Neural crest cell (in vitro differentiated cells): ENCODE data around the gene ARHGAP9. TPM values are rescaled to one million over a fixed set of nuclear protein-coding genes. Genes with fewer than 3 reads are reported as not detected.
"Not testable (repeated sequence)": the region's sequence is repeated elsewhere in the genome, so short reads cannot be mapped to it uniquely, and the experiment has no call there.

Experiments
- DNase-seq: peaks from one replicate; pipeline ENCODE4 v3.0.0; 2021; ENCODE audit warnings: low read depth, mixed read lengths, low spot score
- H3K27ac Mint-ChIP-seq: one replicate; pipeline ENCODE4 v1.8.0; 2021; ENCODE audit warnings: mild to moderate bottlenecking, mixed read lengths; ENCODE audit not compliant: unreplicated experiment
- H3K27me3 Mint-ChIP-seq: 2 replicates; pipeline ENCODE4 v1.8.0; 2021; ENCODE audit warnings: low read depth, mild to moderate bottlenecking, mixed read lengths
- H3K36me3 Mint-ChIP-seq: 2 replicates; pipeline ENCODE4 v1.8.0; 2021; ENCODE audit warnings: low read depth, mild to moderate bottlenecking, mixed read lengths
- H3K4me1 Mint-ChIP-seq: 2 replicates; pipeline ENCODE4 v1.8.0; 2021; ENCODE audit warnings: mixed read lengths
- H3K4me3 Mint-ChIP-seq: one replicate; pipeline ENCODE4 v1.8.0; 2021; ENCODE audit warnings: mild to moderate bottlenecking, mixed read lengths
- H3K9me3 Mint-ChIP-seq: 2 replicates; pipeline ENCODE4 v1.8.0; 2021; ENCODE audit warnings: mixed read lengths
- total RNA-seq: library from RNA; stranded (reverse); gene quantifications from 2 replicates; pipeline ENCODE4 v1.2.1, GENCODE V29; 2021
- TF ChIP-seq, protein P1 (sequence below): fragments of 200-600 bp; sonication (generic); conservative IDR thresholded peaks from 2 replicates; pipeline ENCODE4 v1.5.0; 2021; ENCODE audit warnings: antibody characterized with exemption, mild to moderate bottlenecking

Gene ARHGAP9
- total RNA-seq, 1 donor from 2014 or later = 0.56 TPM

DNA sequence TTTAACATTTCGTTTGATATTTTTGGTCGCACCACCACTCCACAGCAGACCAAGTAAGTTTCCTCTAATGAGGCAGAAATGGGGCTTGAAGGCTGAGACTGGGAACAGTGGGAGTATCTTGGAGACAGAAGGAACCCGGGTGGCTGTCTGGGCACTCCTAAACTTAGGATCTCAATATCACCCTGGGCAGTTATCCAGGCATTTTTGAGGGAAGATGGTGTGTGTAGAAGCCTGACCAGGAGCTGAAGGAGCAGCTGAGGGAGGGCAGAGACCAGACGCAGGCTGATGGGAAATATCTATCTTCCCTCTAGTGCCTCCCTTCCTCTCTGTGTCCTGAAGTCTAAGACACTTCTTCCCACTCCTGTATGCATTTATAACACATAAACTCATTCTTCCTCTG lies 18.9 kb upstream of the ARHGAP9 start:
- Mint-ChIP-seq H3K36me3 (peaks cover 30% of the 10 kb centered on the region), H3K27ac (no peak overlapping the region), H3K4me1 (no peaks in the 10 kb centered on the region), H3K9me3 (no peaks in the 10 kb centered on the region), H3K4me3 (no peak overlapping the region), H3K27me3 (no peaks in the 10 kb centered on the region)
- no peak for DNase-seq
- TF ChIP-seq, protein P1, sequence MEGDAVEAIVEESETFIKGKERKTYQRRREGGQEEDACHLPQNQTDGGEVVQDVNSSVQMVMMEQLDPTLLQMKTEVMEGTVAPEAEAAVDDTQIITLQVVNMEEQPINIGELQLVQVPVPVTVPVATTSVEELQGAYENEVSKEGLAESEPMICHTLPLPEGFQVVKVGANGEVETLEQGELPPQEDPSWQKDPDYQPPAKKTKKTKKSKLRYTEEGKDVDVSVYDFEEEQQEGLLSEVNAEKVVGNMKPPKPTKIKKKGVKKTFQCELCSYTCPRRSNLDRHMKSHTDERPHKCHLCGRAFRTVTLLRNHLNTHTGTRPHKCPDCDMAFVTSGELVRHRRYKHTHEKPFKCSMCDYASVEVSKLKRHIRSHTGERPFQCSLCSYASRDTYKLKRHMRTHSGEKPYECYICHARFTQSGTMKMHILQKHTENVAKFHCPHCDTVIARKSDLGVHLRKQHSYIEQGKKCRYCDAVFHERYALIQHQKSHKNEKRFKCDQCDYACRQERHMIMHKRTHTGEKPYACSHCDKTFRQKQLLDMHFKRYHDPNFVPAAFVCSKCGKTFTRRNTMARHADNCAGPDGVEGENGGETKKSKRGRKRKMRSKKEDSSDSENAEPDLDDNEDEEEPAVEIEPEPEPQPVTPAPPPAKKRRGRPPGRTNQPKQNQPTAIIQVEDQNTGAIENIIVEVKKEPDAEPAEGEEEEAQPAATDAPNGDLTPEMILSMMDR = no peak

DNA sequence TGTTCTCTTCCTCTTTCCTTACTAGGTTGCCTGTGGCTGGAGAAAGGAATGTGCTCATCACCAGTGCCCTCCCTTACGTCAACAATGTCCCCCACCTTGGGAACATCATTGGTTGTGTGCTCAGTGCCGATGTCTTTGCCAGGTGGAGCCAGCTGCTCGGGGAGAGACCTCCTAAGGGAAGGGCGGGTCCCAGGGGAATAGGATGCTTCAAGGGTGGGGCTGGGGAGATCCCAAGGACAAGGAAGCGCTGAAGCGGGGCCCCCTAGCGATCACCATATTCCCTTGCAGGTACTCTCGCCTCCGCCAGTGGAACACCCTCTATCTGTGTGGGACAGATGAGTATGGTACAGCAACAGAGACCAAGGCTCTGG lies 18.5 kb upstream of the ARHGAP9 start:
- no peaks in the 10 kb centered on the region for H3K27me3 Mint-ChIP-seq
- H3K4me3 Mint-ChIP-seq = no peak overlapping the region
- peaks cover 30% of the 10 kb centered on the region for H3K36me3 Mint-ChIP-seq
- DNase-seq = no peak
- no peaks in the 10 kb centered on the region for H3K4me1 Mint-ChIP-seq
- TF ChIP-seq, protein P1 = no peak
- no peak overlapping the region for H3K27ac Mint-ChIP-seq
- no peaks in the 10 kb centered on the region for H3K9me3 Mint-ChIP-seq

DNA sequence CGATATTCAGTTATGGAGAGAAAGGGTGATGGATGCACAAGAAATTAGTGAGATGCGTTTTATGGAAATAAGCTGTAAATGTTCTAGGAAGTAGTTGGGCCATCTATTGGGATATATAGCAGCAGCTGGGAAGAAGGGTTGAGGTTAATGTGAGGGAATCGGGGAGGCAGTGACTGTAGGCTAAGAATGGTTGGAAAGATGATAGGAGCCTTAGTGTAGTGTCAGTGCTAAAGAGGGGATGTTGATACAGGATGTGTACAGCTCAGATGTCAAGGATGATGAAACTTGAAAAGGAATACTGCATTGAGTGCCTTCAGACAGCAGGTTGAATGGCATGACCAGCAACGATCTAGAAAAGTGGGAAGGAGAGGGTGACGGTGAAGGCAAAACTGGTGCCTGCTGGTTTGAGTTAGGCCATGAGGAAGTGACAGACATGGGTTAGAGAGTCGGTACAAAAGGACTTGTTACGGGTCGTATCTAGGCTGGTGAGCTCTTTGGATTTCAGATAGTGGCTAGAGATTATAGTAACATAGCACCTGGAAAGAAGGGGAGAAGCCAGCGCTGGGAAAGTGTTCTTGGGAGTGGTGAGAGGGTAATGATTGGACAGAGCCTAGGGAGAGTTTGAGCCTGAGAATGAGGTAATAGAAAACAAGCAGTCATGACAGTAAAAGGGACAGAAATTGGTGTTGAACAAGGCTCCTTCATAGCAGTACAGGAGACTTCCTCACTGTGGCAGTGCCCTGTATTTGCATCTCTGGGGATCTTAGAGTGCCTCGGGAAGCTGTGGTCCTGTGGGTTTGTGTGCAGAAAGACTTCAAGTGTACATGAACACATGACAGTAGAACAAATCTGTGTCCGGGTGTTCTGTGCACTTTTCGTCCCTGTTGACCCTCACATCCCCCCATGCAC lies 17.8 kb upstream of the ARHGAP9 start:
- Mint-ChIP-seq H3K27me3 (no peaks in the 10 kb centered on the region), H3K4me1 (no peaks in the 10 kb centered on the region), H3K4me3 (no peak overlapping the region), H3K9me3 (no peaks in the 10 kb centered on the region), H3K27ac (peak overlapping the region; percentile 10), H3K36me3 (peaks cover 36% of the 10 kb centered on the region)
- TF ChIP-seq, protein P1 = no peak
- DNase-seq = no peak

DNA sequence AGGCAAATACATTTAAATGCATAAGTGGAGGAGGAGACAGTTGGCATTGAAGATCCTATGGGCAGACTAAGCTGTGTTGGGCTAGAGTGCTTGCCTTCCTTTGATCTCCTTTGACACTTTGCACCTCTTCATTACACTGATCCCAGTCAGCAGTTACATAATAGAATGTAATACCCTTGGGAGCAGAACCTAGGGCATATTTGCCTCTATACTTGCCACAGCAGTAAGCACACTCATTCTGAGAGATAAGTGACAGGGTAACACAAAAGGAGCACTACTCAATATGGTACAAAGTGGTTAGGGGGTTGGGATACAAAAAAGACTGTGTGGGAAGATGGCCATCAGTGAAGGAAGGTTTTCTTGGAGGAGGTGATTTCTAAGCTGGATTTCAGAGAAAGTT lies 17.2 kb upstream of the ARHGAP9 start:
- Mint-ChIP-seq H3K4me1 (no peaks in the 10 kb centered on the region), H3K36me3 (peaks cover 32% of the 10 kb centered on the region), H3K27me3 (no peaks in the 10 kb centered on the region), H3K9me3 (no peaks in the 10 kb centered on the region), H3K4me3 (no peak overlapping the region), H3K27ac (peak overlapping the region; percentile 10)
- TF ChIP-seq, protein P1 = no peak
- DNase-seq = no peak

DNA sequence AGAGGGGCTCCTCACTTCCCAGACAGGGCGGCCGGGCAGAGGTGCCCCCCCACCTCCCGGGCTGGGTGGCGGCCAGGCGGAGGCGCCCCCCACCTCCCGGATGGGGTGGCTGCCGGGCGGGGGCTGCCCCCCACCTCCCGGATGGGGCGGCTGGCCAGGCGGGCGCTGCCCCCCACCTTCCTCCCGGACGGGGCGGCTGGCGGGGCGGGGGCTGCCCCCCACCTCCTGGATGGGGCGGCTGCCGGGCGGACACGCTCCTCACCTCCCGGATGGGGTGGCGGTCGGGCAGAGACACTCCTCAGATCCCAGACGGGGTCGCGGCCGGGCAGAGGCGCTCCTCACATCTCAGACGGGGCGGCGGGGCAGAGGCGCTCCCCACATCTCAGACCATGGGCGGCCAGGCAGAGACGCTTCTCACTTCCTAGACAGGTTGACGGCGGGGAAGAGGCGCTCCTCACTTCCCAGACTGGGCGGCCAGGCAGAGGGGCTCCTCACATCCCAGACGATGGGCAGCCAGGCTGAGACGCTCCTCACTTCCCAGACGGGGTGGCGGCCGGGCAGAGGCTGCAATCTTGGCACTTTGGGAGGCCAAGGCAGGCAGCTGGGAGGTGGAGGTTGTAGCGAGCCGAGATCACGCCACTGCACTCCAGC lies 15.5 kb upstream of the ARHGAP9 start:
- DNase-seq, H3K4me3 Mint-ChIP-seq, H3K27me3 Mint-ChIP-seq, H3K27ac Mint-ChIP-seq, H3K9me3 Mint-ChIP-seq, H3K4me1 Mint-ChIP-seq: not testable (repeated sequence)
- H3K36me3 Mint-ChIP-seq = peaks cover 25% of the 10 kb centered on the region
